HEK293T (cell line): Measurements from ENCODE around the gene PLXNB3.

Experiments used
- ARNT ChIP-seq: fragments of 450-650 bp; IDR thresholded peaks from 2 replicates; pipeline ENCODE4 v1.6.1; 2017; ENCODE audit warnings: mild to moderate bottlenecking
- ELF4 ChIP-seq: fragments of 450-650 bp; IDR thresholded peaks from 2 replicates; pipeline ENCODE4 v1.6.1; 2017; ENCODE audit warnings: antibody characterized with exemption
- NFRKB ChIP-seq: fragments of 450-650 bp; IDR thresholded peaks from 2 replicates; pipeline ENCODE4 v1.6.1; 2016; ENCODE audit warnings: mild to moderate bottlenecking, moderate library complexity
- PKNOX1 ChIP-seq: fragments of 450-650 bp; IDR thresholded peaks from 2 replicates; pipeline ENCODE4 v1.6.1; 2016

- TF ChIP-seq ARNT = no peak
- no peak for TF ChIP-seq NFRKB
- no peak for TF ChIP-seq PKNOX1
- TF ChIP-seq ELF4 = no peak
Observed at GRCh38 chrX:153801669-153802068, 37.6 kb downstream of the PLXNB3 start.
